ENCODE results near the gene EME2. TPM values are rescaled to one million over a fixed set of nuclear protein-coding genes. Genes with fewer than 3 reads are reported as not detected.

The EME2 gene
- total RNA-seq, 3 donors from 2014 or later (not counting 1 experiment from before 2014, with no cell fraction given): 30.0 to 33.8 (median 30.1) TPM

GRCh38 chr16:1817276-1817589, 44.6 kb downstream of the EME2 start:
- intact Hi-C loops (cut with micrococcal nuclease): no loop called here
- 93% methylated on average over 9 of the region's 9 CpGs for WGBS (ENCODE audit: insufficient coverage)
- no peaks in the 10 kb centered on the region for H3K9me3 Mint-ChIP-seq
- H3K4me3 Mint-ChIP-seq: no peak overlapping the region
- H3K36me3 Mint-ChIP-seq: no peaks in the 10 kb centered on the region
- ATAC-seq: no peak
- H3K4me3 ChIP-seq (ENCODE audit: low read length): no peak overlapping the region
- H3K4me1 ChIP-seq (ENCODE audit: control insufficient read depth, insufficient read depth, low read length): no peaks in the 10 kb centered on the region
- peaks cover 7 to 8% of the 10 kb centered on the region in 2 donors for H3K4me1 Mint-ChIP-seq
- DNase-seq: no peak
- no peak for TF ChIP-seq CTCF (IDR thresholded peaks at IDR 0.05)
- no peak overlapping the region for H3K27ac Mint-ChIP-seq
- no peaks in the 10 kb centered on the region for H3K27me3 Mint-ChIP-seq (ENCODE audit: low read depth in 2 of 2)
- H3K36me3 ChIP-seq (ENCODE audit: control insufficient read depth, insufficient read depth, low read length): peaks cover 42% of the 10 kb centered on the region
- no peak overlapping the region for H3K27ac ChIP-seq (ENCODE audit: low read length)
- H3K27me3 ChIP-seq (ENCODE audit: control insufficient read depth, insufficient read depth, low read length): no peaks in the 10 kb centered on the region
- no peaks in the 10 kb centered on the region for H3K9me3 ChIP-seq (ENCODE audit: control insufficient read depth, insufficient read depth, low read length)

GRCh38 chr16:1817716-1818115, 45.1 kb downstream of the EME2 start:
- no peaks in the 10 kb centered on the region for H3K27me3 ChIP-seq (ENCODE audit: control insufficient read depth, insufficient read depth, low read length)
- H3K36me3 Mint-ChIP-seq: no peaks in the 10 kb centered on the region
- H3K36me3 ChIP-seq (ENCODE audit: control insufficient read depth, insufficient read depth, low read length): peaks cover 47% of the 10 kb centered on the region
- no peak overlapping the region for H3K4me3 Mint-ChIP-seq
- no peaks in the 10 kb centered on the region for H3K9me3 ChIP-seq (ENCODE audit: control insufficient read depth, insufficient read depth, low read length)
- H3K27me3 Mint-ChIP-seq (ENCODE audit: low read depth in 2 of 2): no peaks in the 10 kb centered on the region
- peaks cover 7 to 8% of the 10 kb centered on the region in 2 donors for H3K4me1 Mint-ChIP-seq
- DNase-seq (no peak), ATAC-seq (no peak)
- intact Hi-C loops (cut with micrococcal nuclease): no loop called here
- H3K27ac Mint-ChIP-seq: no peak overlapping the region
- 96% methylated on average over 17 of the region's 17 CpGs for WGBS (ENCODE audit: insufficient coverage)
- H3K27ac ChIP-seq (ENCODE audit: low read length): no peak overlapping the region
- H3K4me1 ChIP-seq (ENCODE audit: control insufficient read depth, insufficient read depth, low read length): no peaks in the 10 kb centered on the region
- no peak for TF ChIP-seq CTCF (IDR thresholded peaks at IDR 0.05)
- no peaks in the 10 kb centered on the region for H3K9me3 Mint-ChIP-seq
- no peak overlapping the region for H3K4me3 ChIP-seq (ENCODE audit: low read length)

- Histone ChIP-seq H3K27me3 (ENCODE audit: control insufficient read depth, insufficient read depth, low read length) (no peaks in the 10 kb centered on the region), H3K36me3 (ENCODE audit: control insufficient read depth, insufficient read depth, low read length) (peaks cover 47% of the 10 kb centered on the region), H3K27ac (ENCODE audit: low read length) (no peak overlapping the region), H3K4me1 (ENCODE audit: control insufficient read depth, insufficient read depth, low read length) (no peaks in the 10 kb centered on the region), H3K4me3 (ENCODE audit: low read length) (no peak overlapping the region), H3K9me3 (ENCODE audit: control insufficient read depth, insufficient read depth, low read length) (no peaks in the 10 kb centered on the region)
- ATAC-seq (no peak), DNase-seq (no peak)
- Mint-ChIP-seq H3K27ac (no peak overlapping the region), H3K36me3 (no peaks in the 10 kb centered on the region), H3K27me3 (ENCODE audit: low read depth in 2 of 2) (no peaks in the 10 kb centered on the region), H3K4me1 (peaks cover 3% of the 10 kb centered on the region in 2 donors), H3K9me3 (no peaks in the 10 kb centered on the region), H3K4me3 (no peak overlapping the region)
- TF ChIP-seq CTCF (IDR thresholded peaks at IDR 0.05): no peak
- WGBS (ENCODE audit: insufficient coverage): 96% methylated on average over 27 of the region's 27 CpGs
- intact Hi-C loops (cut with micrococcal nuclease): no loop called here
Measured at GRCh38 chr16:1818204-1818872, 45.7 kb downstream of the EME2 start.
